CD4-positive, alpha-beta T cell treated with Interleukin-2 at 100 ng/mL for 4 hours (primary cell): Measurements from ENCODE around the gene DYNLT2.
"Not testable (repeated sequence)": the region's sequence is repeated elsewhere in the genome, so short reads cannot be mapped to it uniquely, and the experiment has no call there.

Experiments
- DNase-seq: peaks from one replicate; pipeline ENCODE4 v3.0.0-alpha.2; 2020; ENCODE audit warnings: low spot score

The DYNLT2 gene

DNA sequence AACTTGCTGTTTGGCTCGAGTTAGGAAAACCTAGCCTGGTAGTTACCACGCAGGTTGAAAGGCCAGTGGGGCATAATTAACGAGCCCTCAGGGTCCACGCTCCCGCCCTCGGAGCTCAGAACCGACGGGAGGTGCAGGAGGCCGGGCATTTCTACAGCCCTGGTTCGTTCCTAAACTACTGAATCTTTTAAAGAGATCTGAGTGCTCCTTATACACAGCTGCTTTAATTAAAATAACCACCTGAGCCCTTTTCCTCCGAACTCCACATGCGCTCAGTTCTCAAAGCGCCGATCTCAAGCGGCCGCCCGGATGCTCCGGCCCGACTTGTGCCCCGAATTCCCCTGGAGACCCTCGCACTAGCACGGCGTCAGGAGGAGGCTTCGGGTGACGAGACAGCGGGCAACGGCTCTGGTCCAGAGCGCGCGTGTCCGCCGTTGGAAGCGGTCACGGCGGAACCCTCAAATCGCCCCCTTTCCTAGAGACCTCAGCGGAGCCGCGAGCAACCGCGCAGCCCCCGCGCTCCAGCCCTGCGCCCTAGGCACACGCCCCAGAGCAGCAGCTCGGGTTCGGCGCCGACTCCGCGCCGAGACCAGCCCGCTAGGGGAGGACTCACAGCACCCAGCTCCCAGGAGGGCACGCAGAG lies 49.9 kb downstream of the DYNLT2 start:
- DNase-seq = no peak

- DNase-seq = no peak
Measured at GRCh38 chr6:169700296-169700695, 51.1 kb downstream of the DYNLT2 start.

GRCh38 chr6:169697115-169697514 lies 54.3 kb downstream of the DYNLT2 start:
- not testable (repeated sequence) for DNase-seq

DNA sequence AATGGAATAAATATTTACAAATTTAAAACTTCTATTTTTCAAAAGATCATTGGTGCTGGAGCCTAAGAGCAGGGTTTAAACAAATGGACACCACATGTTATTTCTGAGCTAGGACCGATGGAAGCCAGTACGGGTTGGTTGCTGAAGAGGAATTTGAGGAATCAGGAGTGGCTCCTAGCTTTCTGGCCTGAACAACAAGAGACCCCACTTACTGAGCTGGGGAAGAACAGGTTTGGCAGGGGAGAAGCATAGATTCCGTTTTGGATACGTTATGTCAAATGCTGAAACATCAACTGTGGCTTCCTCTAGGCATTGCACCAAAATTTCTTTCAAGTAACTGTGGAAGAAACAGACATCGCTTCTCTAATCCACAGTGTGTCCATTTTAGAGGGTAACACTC lies 56.2 kb downstream of the DYNLT2 start:
- DNase-seq = no peak

GRCh38 chr6:169692516-169692915 lies 58.9 kb downstream of the DYNLT2 start:
- DNase-seq = no peak

- DNase-seq = no peak
Measured at GRCh38 chr6:169691260-169691659, 60.1 kb downstream of the DYNLT2 start.
